HCT116 (cell line): ENCODE data around the gene CDKAL1. TPM values are rescaled to one million over a fixed set of nuclear protein-coding genes. Genes with fewer than 3 reads are reported as not detected.

Experiments
- ATAC-seq: fragments of 200-7000 bp; cut with Tn5 transposase; 2 replicates; pipeline ENCODE4 v1.9.1; 2020; ENCODE audit warnings: mild to moderate bottlenecking, moderate library complexity
- BruUV-seq: library from RNA; stranded (reverse); fragments of 400-500 nt; replicated peaks from 2 replicates; lab custom pipeline; 2021; lab: Mats Ljungman, UMichigan
- CTCF ChIA-PET: fragments of 300-600 bp; sonication (Branson Sonifier 250); formaldehyde crosslinking; loops from one replicate; lab custom pipeline; 2021; ENCODE audit warnings: antibody characterized with exemption; lab: Charles Lee
- POLR2A ChIA-PET: fragments of 300-600, 350-600 bp; sonication (Branson Sonifier 250); formaldehyde crosslinking; loops from one replicate; lab custom pipeline; 2021; ENCODE audit warnings: antibody characterized with exemption; lab: Charles Lee
- RAD21 ChIA-PET, 2 experiments: fragments of 300-600 bp; sonication (Branson Sonifier 250); formaldehyde crosslinking; loops; one replicate each; lab custom pipeline; 2023; ENCODE audit warnings: low total read pairs in 2 of 2; ENCODE audit not compliant: uncharacterized antibody in 2 of 2, unreplicated experiment in 2 of 2, low non-redundant PET in 1 of 2; lab: Charles Lee
- DNase-seq: peaks from one replicate; pipeline ENCODE4 v3.0.0-alpha.2; 2010; ENCODE audit warnings: low read depth, low spot score
- H2AFZ ChIP-seq: fragments of 200-600 bp; shearing (Covaris generic), sonication (generic); 2 replicates; pipeline ENCODE4 v1.6.1; 2017; ENCODE audit warnings: low read depth, mixed run types, mixed read lengths, antibody characterized with exemption, low read length; ENCODE audit not compliant: poor library complexity, severe bottlenecking
- H3K27ac ChIP-seq: 2 replicates; pipeline ENCODE4 v1.5.1; 2012; ENCODE audit warnings: low read depth, low read length
- H3K27me3 ChIP-seq: fragments of 200-600 bp; sonication (generic); 2 replicates; pipeline ENCODE4 v1.6.1; 2016; ENCODE audit warnings: mixed run types, low read length, mixed read lengths; ENCODE audit not compliant: insufficient read depth
- H3K36me3 ChIP-seq, 2 experiments: fragments of 200-500 bp in 1 of 2; fragments of 200-600 bp in 1 of 2; sonication (Bioruptor generic) in 1 of 2; sonication (generic) in 1 of 2; 2 replicates each; pipeline versions ENCODE4 v1.5.1 to v1.6.1; 2014 to 2016; ENCODE audit warnings: low read length in 2 of 2, inconsistent platforms in 1 of 2, mixed read lengths in 1 of 2, mixed run types in 1 of 2; ENCODE audit not compliant: insufficient read depth in 2 of 2, control insufficient read depth in 1 of 2
- H3K4me1 ChIP-seq, 2 experiments: fragments of 200-600 bp in 1 of 2; sonication (generic) in 1 of 2; 2 replicates each; pipeline versions ENCODE4 v1.5.1 to v1.6.1; 2012 to 2017; ENCODE audit warnings: low read length in 2 of 2, inconsistent platforms in 1 of 2, mild to moderate bottlenecking in 1 of 2, mixed read lengths in 1 of 2, mixed run types in 1 of 2, moderate library complexity in 1 of 2; ENCODE audit not compliant: insufficient read depth in 2 of 2, control insufficient read depth in 1 of 2
- H3K4me2 ChIP-seq: fragments of 200-600 bp; sonication (generic); 2 replicates; pipeline ENCODE4 v1.6.1; 2017; ENCODE audit warnings: mixed run types, low read length, mixed read lengths
- H3K4me3 ChIP-seq, 2 experiments: fragments of 200-600 bp in 1 of 2; sonication (generic) in 1 of 2; replicated peaks in 1 of 2; 2 replicates each; pipeline ENCODE4 v1.5.1; 2011 to 2016; ENCODE audit warnings: low read length in 2 of 2, control low read depth in 1 of 2, low read depth in 1 of 2, mild to moderate bottlenecking in 1 of 2, mixed read lengths in 1 of 2, mixed run types in 1 of 2
- H3K79me2 ChIP-seq: fragments of 200-600 bp; sonication (generic); 2 replicates; pipeline ENCODE4 v1.6.1; 2017; ENCODE audit warnings: mild to moderate bottlenecking, mixed run types, low read length, moderate library complexity, mixed read lengths; ENCODE audit not compliant: insufficient read depth
- H3K9ac ChIP-seq: fragments of 200-600 bp; sonication (generic); 2 replicates; pipeline ENCODE4 v1.6.1; 2016; ENCODE audit warnings: low read length, mixed read lengths
- H3K9me2 ChIP-seq: fragments of 200-600 bp; sonication (generic), shearing (Covaris generic); 2 replicates; pipeline ENCODE4 v1.6.1; 2017; ENCODE audit warnings: mixed run types, mild to moderate bottlenecking, moderate library complexity; ENCODE audit not compliant: insufficient read depth
- H3K9me3 ChIP-seq, 2 experiments: fragments of 200-500 bp in 1 of 2; fragments of 200-600 bp in 1 of 2; sonication (Bioruptor generic) in 1 of 2; sonication (generic) in 1 of 2; 2 replicates each; pipeline ENCODE4 v1.6.1; 2014 to 2017; ENCODE audit warnings: low read length in 2 of 2, mixed read lengths in 2 of 2, inconsistent platforms in 1 of 2, low read depth in 1 of 2, mild to moderate bottlenecking in 1 of 2, mixed run types in 1 of 2, moderate library complexity in 1 of 2; ENCODE audit not compliant: control insufficient read depth in 1 of 2, insufficient read depth in 1 of 2
- H4K20me1 ChIP-seq: fragments of 200-600 bp; sonication (generic), shearing (Covaris generic); 2 replicates; pipeline ENCODE4 v1.6.1; 2017; ENCODE audit warnings: mixed run types, mild to moderate bottlenecking, moderate library complexity; ENCODE audit not compliant: insufficient read depth
- ATF3 ChIP-seq: IDR thresholded peaks from 2 replicates; pipeline ENCODE4 v1.6.1; 2012
- CTCF ChIP-seq, 3 experiments: fragments of 200-600 bp in 1 of 3; sonication (generic) in 1 of 3; IDR thresholded peaks in 2 of 3; conservative IDR thresholded peaks in 1 of 3; 2 replicates each; pipeline ENCODE4 v1.5.1; 2012 to 2017; ENCODE audit warnings: low read depth in 2 of 3, low read length in 2 of 3, antibody characterized with exemption in 1 of 3, borderline replicate concordance in 1 of 3, control low read depth in 1 of 3, mild to moderate bottlenecking in 1 of 3, mixed read lengths in 1 of 3, mixed run types in 1 of 3, moderate library complexity in 1 of 3; ENCODE audit not compliant: insufficient read depth in 1 of 3
- MAX ChIP-seq: IDR thresholded peaks from 2 replicates; pipeline ENCODE4 v1.6.1; 2012
- POLR2A ChIP-seq: IDR thresholded peaks from 2 replicates; pipeline ENCODE4 v1.7.0; 2011; ENCODE audit warnings: borderline replicate concordance; ENCODE audit not compliant: insufficient read depth, insufficient read length; ENCODE audit errors: extremely low read depth
- RAD21 ChIP-seq: IDR thresholded peaks from 2 replicates; pipeline ENCODE4 v1.6.1; 2012; ENCODE audit warnings: low read depth, mild to moderate bottlenecking
- REST ChIP-seq: IDR thresholded peaks from 2 replicates; pipeline ENCODE4 v1.6.1; 2012; ENCODE audit warnings: low read depth
- YY1 ChIP-seq: IDR thresholded peaks from 2 replicates; pipeline ENCODE4 v1.6.1; 2011; ENCODE audit warnings: low read length, low read depth, moderate library complexity, mild to moderate bottlenecking; ENCODE audit not compliant: insufficient replicate concordance; ENCODE audit errors: extremely low read depth
- ZFX ChIP-seq: fragments of 450-650 bp; IDR thresholded peaks from 2 replicates; pipeline ENCODE4 v1.6.1; 2017
- intact Hi-C: fragments of 100-400 bp; cut with micrococcal nuclease; formaldehyde crosslinking; loops from 2 replicates; pipeline ENCODE4 v1.10.0; 2022
- total RNA-seq: library from RNA; stranded (reverse); gene quantifications from one replicate; pipeline ENCODE4 v1.2.1, GENCODE V29; 2021; ENCODE audit not compliant: unreplicated experiment

Gene CDKAL1
- total RNA-seq, 1 experiment from 2014 or later, result 14.9 TPM

- CTCF ChIA-PET, result no interaction called here
- ATAC-seq (no peak), DNase-seq (no peak)
- Histone ChIP-seq H3K4me3 (no peak overlapping the region), H3K27me3 (no peaks in the 10 kb centered on the region), H3K9ac (no peak overlapping the region), H3K79me2 (no peaks in the 10 kb centered on the region), H3K27ac (peak overlapping the region; percentile 26; the same call in 1 of the 2 replicates), H3K9me2 (no peaks in the 10 kb centered on the region), H3K4me1 (peaks cover 18 to 25% of the 10 kb centered on the region in 2 experiments), H4K20me1 (no peaks in the 10 kb centered on the region), H3K36me3 (no peaks in the 10 kb centered on the region), H2AFZ (no peak overlapping the region), H3K9me3 (no peaks in the 10 kb centered on the region), H3K4me2 (0 out of 2 replicates have a peak overlapping the region, but pooled peaks have one; percentile 10)
- intact Hi-C loops, result no loop called here
- POLR2A ChIA-PET, result no interaction called here
- no peak for TF ChIP-seq POLR2A
- TF ChIP-seq YY1, result no peak
- no peak for TF ChIP-seq REST
- TF ChIP-seq RAD21, result no peak
- no peak for TF ChIP-seq ZFX
- no peak for TF ChIP-seq MAX
- no peak for TF ChIP-seq CTCF (IDR thresholded peaks at IDR 0.05 in 2 of 3, conservative IDR thresholded peaks at IDR 0.05 in 1 of 3; ENCODE audit: borderline replicate concordance in 1 of 3, insufficient read depth in 1 of 3, low read depth in 2 of 3, low read length in 2 of 3)
- TF ChIP-seq ATF3, result no peak
- BruUV-seq, result no TSS peak
- RAD21 ChIA-PET, result no interaction called here
These were observed 390.8 kb downstream of the CDKAL1 start for GRCh38 chr6:20924911-20925543.
